Measurements from ENCODE around the gene HIPK4. TPM values are rescaled to one million over a fixed set of nuclear protein-coding genes. Genes with fewer than 3 reads are reported as not detected.

The HIPK4 gene
- total and polyA plus RNA-seq, 2 donors from 2014 or later, result 0.09 TPM; not detected in 1

- peaks cover 0 to 10% (median 4%) of the 10 kb centered on the region in 3 donors for H3K4me1 ChIP-seq (ENCODE audit: control insufficient read depth in 2 of 3, insufficient read depth in 2 of 3, low read depth in 1 of 3, low read length in 3 of 3)
- DNase-seq (peak; percentile 100), FAIRE-seq (no peak)
- no peaks in the 10 kb centered on the region for H3K9me3 ChIP-seq (ENCODE audit: control insufficient read depth in 2 of 3, insufficient read depth in 1 of 3, low read length in 3 of 3)
- peak within 1 kb of the TSS; percentile 92 to 99 (median 99) for H3K9ac ChIP-seq (ENCODE audit: low read length in 3 of 3)
- H3K27ac ChIP-seq (ENCODE audit: low read depth in 2 of 2, low read length in 2 of 2), result peak within 1 kb of the TSS; percentile 22 to 37
- H3K27me3 ChIP-seq (ENCODE audit: control insufficient read depth, insufficient read depth, low read length), result no peaks in the 10 kb centered on the region
- intact Hi-C loops (cut with DNase I), result no loop called here
- peak within 1 kb of the TSS; percentile 92 to 100 (median 99) for H3K4me3 ChIP-seq (ENCODE audit: low read length in 3 of 3)
- no peak for TF ChIP-seq CTCF (IDR thresholded peaks at IDR 0.05; ENCODE audit: borderline replicate concordance, extremely low read depth, insufficient read depth)
- peaks cover 0 to 3% (median 1%) of the 10 kb centered on the region in 3 donors for H3K36me3 ChIP-seq (ENCODE audit: control insufficient read depth in 2 of 3, insufficient read depth in 3 of 3, low read length in 3 of 3)
Observed at GRCh38 chr19:40348125-40348913, 41.7 kb downstream of the HIPK4 start, which contains the start of the genes C19orf47 and PLD3. Gene C19orf47 (minus strand): TSS chr19:40348397. CDS start chr19:40341857, 6,540 bp downstream. Gene PLD3 (plus strand): TSS chr19:40348695. CDS start chr19:40366484, 17,789 bp downstream.

DNA sequence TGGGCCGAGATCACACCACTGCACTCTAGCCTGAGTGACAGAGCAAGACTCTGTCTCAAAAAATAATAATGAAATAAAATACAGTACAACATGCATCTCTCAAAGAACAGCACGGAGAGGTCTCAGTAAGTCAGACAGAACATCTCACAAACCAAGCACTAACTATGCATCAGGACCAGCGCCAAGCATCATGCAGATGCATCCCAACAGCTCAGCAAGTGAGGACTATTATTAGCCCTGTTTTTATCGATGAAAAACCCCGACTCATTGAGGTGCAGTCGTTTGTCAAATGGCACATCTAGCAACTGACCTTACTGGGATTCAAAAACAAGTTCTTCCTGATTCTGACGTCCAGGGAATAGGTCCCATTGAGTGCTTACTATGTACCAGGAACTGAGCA is 45.6 kb downstream of the HIPK4 start:
- Histone ChIP-seq H3K4me1 (ENCODE audit: control insufficient read depth in 2 of 3, insufficient read depth in 2 of 3, low read depth in 1 of 3, low read length in 3 of 3) (peaks cover 0 to 9% (median 3%) of the 10 kb centered on the region in 3 donors), H3K4me3 (ENCODE audit: low read length in 3 of 3) (no peak overlapping the region), H3K9ac (ENCODE audit: low read length in 3 of 3) (no peak overlapping the region), H3K9me3 (ENCODE audit: control insufficient read depth in 2 of 3, insufficient read depth in 1 of 3, low read length in 3 of 3) (no peaks in the 10 kb centered on the region), H3K36me3 (ENCODE audit: control insufficient read depth in 2 of 3, insufficient read depth in 3 of 3, low read length in 3 of 3) (peaks cover 0 to 5% (median 3%) of the 10 kb centered on the region in 3 donors), H3K27ac (ENCODE audit: low read depth in 2 of 2, low read length in 2 of 2) (no peak overlapping the region), H3K27me3 (ENCODE audit: control insufficient read depth, insufficient read depth, low read length) (no peaks in the 10 kb centered on the region)
- FAIRE-seq (no peak), DNase-seq (no peak)
- no peak for TF ChIP-seq CTCF (IDR thresholded peaks at IDR 0.05; ENCODE audit: borderline replicate concordance, extremely low read depth, insufficient read depth)
- intact Hi-C loops (cut with DNase I), result no loop called here

GRCh38 chr19:40342644-40343311 is 47.2 kb downstream of the HIPK4 start:
- Histone ChIP-seq H3K4me1 (ENCODE audit: control insufficient read depth in 2 of 3, insufficient read depth in 2 of 3, low read depth in 1 of 3, low read length in 3 of 3) (peaks cover 0 to 3% (median 0%) of the 10 kb centered on the region in 3 donors), H3K9ac (ENCODE audit: low read length in 3 of 3) (no peak overlapping the region), H3K27ac (ENCODE audit: low read depth in 2 of 2, low read length in 2 of 2) (no peak overlapping the region), H3K36me3 (ENCODE audit: control insufficient read depth in 2 of 3, insufficient read depth in 3 of 3, low read length in 3 of 3) (peaks cover 2 to 5% (median 3%) of the 10 kb centered on the region in 3 donors), H3K9me3 (ENCODE audit: control insufficient read depth in 2 of 3, insufficient read depth in 1 of 3, low read length in 3 of 3) (no peaks in the 10 kb centered on the region), H3K27me3 (ENCODE audit: control insufficient read depth, insufficient read depth, low read length) (no peaks in the 10 kb centered on the region), H3K4me3 (ENCODE audit: low read length in 3 of 3) (no peak overlapping the region)
- intact Hi-C loops (cut with DNase I), result no loop called here
- no peak for TF ChIP-seq CTCF (IDR thresholded peaks at IDR 0.05; ENCODE audit: borderline replicate concordance, extremely low read depth, insufficient read depth)
- DNase-seq (no peak), FAIRE-seq (no peak)

All from kidney (tissue), 14 donors.